Measurements from ENCODE around the gene ATRN.

ATRN gene

DNA sequence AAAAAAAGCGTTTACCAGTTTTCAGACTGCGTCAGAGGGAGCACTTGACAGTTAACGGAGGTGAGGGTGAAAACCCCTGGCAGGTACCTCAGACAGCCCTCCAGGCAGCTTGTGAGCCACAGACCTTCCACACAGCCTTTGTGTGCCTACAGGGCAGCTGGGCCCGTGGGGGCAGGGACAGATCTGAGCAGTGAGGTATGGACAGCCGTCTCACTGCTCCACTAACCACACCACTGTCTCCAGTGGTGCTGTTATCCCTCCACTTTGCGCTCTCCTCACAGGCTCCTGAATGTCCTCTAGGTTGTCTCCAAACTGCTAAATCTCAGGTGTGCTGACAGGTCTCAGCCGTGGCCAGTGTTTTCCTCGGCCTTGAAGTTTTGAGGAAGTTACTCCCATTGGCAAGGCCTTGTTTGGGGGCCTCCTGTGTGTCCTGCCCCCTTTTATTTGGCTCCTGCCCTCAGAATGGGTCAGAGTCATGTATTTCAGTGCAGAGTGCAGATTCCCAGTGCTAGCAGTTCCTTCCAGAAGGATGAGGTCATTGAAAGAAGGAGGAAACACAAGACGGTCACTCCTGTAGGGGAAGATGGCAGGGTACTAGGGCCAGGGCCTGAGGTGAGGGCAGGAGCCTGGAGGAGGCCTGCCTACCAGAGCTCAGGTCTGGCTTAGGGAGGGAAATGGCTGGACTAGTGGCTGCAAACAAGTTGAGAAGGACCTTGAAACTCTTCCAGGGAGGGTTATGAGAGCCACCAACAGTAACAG, 180.6 kb downstream of the ATRN start:
- no peak for DNase-seq (ENCODE audit: low read depth, low spot score)
- H3K27ac ChIP-seq, result no peak overlapping the region

DNA sequence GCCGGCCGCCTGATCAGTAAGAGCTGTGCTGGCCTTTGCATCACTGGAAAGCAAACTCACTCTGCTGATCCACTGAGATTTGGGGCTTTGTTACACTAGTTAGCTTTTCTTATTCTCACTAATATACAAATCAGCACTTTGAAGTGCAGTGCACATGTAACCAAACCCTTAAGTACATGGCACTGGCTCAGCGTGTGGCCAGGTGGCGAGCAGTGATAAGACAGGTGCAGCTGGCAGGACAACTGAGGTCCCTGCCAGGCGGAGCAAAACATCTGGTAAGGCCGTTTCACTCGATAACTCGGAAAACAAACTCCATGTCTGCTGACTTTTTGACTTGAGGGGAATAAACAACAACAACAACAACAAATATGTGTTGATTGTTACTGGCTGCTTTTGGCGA, 181.4 kb downstream of the ATRN start:
- no peak overlapping the region for H3K27ac ChIP-seq
- no peak for DNase-seq (ENCODE audit: low read depth, low spot score)

DNA sequence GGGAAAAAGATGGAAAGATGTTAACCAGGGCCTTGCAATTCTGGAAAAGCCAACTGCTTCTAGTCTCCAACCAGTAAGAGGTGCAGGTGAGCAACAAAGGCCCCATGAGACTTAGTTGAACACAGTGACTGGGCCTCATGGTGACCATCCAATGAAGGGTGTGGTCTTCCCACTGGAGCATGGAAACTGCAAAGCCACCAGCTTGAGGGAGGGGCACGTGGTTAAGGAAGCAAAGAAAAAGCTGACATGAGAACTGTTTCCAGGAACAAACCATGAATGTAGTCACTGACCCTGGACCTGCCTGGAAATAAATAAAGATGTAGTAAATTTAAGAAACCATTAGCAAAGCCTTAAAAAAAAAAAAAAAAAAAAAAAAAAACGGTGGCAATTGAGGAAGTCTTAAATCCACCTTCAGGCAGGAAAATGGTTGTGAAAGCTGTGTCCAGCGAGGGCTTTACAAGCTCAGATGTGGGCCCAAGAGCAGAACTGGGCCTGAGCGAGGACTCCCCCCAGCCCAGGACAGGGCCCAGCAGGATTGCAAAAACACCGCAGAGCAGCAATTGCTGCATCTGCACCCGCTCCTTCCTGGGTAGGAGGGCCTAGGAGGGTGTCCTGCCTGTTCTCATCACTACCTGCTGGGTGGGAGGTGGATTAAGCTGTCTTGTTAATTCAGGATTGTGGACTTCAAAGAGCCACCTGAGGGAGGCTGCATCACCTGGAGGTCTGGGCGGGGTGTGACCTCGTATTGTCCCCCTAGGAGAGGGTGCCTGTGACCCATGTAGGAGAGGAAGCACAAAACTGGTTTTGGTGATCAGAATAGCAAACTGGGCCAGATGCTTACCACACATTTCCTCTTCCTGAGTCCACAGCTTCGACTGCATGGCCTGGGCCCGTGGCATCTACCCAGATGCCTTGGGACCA, 182.1 kb downstream of the ATRN start:
- H3K27ac ChIP-seq, result no peak overlapping the region
- DNase-seq (ENCODE audit: low read depth, low spot score), result no peak

DNA sequence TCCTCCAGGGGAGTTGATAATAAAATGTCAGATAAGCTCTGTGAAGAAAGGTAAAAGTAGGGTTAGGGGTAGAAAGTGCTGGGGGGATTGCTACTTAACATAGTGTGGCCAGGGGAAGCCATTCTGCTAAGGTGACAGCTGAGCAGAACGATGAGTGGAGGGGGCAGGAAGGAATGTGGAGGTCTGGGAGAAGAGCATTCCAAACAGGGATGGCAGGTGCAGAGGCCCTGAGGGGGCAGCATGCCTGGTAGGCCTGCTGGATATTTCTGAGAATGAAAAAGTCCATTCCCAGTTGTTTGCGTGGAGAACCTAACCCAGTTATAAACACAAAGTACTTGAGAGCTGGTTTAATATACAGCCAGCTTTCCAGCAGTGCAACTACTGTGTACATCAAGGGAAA, 183.1 kb downstream of the ATRN start:
- no peak for DNase-seq (ENCODE audit: low read depth, low spot score)
- H3K27ac ChIP-seq, result no peak overlapping the region

DNA sequence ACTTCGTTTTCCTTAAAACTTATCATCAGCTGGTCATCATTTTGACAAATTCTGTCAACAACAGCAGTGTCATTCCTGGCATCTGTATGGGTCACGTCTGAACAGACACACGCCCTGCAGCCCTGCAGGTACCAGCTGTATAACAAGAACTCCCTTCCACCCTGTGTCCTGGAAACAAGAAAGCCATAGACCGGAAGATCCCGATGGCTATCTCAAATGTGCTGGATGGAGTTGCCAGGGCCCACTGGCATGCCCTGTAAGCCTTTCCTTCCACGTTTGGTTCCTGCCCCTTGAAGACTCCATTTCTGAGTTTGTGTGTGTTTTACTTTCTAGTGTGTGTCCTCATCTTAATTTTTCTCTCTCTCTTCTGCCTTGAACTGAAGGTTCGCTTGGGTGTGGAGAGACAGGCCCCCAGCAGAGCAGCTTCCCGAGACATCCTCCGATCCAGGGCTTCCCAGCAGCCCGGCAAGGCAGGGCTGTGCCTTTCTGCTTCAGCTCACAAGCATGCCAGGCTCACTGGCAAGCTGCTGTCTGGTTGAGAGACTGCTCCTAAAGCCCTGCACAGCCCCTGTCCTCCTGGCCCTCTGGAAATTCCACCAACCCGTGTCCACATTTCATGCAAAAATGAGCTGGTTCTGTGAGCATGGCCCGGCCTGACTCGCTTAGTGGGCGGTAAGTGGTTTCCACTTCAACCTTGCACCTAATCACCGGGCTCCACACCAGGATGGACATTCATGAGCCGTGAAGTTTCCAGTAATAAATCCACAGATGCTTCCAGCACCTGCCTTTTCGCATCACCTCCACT, 183.7 kb downstream of the ATRN start:
- DNase-seq (ENCODE audit: low read depth, low spot score), result no peak
- H3K27ac ChIP-seq, result no peak overlapping the region

DNA sequence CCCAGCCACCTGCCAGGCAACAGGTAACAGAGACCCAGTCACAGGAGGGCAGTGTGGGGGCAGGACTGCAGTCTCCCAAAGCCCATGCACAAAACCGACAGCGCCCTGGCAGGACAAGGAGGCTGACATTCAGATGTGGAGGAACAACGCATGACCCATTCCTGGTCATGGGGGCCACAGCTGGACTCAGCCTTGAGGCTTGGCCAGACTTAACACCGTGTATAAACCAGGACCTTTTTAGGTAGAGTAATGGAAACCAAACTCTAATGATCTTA, 184.2 kb downstream of the ATRN start:
- DNase-seq (ENCODE audit: low read depth, low spot score), result no peak
- no peak overlapping the region for H3K27ac ChIP-seq

DNA sequence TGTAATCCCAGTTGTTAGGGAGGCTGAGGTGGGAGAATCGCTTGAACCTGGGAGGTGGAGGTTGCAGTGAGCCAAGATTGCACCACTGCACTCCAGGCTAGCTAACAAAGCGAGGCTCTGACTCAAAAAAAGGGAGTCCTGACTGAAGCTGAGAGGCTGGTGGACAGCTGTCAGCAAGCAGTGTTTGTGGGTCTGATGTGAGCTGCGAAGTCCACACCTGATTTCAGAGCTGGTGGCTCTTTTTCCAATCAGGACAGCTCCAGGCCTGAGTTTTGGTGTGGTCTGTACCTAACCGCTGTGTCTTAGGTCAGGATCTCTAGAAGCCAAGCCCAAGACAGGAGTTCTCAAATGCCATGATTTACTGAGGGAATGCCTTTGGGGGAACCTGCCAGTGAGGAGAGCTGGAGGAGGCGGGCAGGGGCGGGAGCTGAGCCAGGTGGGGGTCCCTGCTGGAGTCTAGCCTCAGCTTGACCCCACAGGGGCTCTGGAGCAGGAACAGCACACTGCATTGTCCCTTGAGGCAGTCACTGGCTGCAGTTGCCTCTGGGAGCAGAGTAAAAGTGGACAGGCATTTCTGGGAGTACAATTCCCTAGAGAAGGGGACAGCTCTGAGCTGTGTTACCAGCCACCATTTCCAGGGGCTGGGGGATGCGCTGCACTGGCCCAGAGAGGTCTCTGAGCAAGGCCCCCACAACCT, 187.3 kb downstream of the ATRN start:
- no peak overlapping the region for H3K27ac ChIP-seq
- DNase-seq (ENCODE audit: low read depth, low spot score), result no peak

DNA sequence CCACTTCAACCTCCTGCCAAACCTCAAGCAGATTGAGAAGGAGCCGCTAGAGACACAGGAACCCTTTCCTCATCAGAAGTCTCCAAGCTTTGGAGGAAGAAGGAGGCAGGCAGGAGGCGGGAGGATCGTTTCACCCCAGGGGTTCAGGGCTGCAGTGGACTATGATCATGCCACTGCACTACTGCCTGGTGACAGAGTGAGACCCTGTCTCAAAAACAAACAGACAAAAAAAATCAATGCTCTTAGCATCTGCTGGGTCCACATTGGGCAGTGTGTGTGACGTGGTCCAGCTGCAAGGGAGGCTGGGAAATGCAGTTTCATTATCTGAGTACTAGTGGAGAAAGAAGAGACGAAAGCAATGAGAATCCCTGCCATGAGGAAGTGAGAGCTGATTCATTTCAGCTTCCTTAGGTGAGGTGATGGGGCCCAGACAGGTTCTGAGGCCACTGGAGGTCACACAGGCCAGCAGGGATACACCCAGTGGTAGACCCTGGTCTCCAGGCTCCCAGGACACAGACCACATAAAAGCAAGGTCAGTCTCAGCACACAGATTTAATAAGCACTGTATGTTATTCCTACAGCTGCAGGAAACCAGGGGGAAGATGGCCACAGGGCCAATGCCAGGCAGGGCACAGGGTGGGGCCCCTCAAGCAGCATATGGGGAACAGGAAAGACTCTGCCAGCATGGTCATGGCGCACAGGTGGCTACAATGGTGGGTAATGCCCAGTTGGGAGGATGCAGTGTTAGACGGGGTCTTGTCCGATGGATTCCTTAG, 188.1 kb downstream of the ATRN start:
- no peak for DNase-seq (ENCODE audit: low read depth, low spot score)
- H3K27ac ChIP-seq, result no peak overlapping the region

DNA sequence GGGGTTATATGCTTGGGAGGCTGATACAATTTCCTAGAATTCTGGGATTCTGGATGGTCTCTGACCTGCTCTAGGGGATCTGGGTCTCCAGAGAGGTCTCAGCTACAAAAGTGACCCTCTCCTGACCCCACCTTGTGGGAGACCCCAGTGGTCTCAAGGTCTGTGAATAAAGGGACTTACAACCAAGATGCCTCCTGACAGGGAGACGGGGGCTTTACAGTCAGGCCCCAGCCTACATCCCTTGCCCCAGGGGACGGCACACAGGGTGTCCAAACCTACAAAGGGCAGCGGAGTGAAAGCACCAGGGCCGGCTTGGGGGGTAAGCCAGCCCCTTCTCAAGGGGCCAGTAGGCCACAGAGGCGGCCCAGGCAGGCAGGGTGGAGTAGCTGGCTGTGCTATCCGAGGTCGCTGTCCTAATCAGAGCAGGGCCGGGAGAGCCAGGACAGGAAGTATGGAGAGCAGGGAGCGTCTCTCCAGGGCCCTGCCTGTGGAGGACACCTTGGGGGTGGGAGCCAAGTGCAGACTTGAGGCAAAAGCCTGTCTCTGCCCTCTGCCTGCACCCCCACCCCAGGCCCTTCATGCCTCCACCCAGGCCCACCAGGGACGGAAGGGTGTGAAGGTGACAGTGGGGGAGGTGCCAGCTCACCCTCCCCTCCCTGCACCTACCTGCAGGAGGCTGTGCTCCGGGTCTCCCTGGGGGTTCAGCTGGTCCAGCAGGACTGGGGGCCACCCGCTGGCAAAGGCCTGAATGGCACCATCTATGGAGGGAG, 188.9 kb downstream of the ATRN start:
- H3K27ac ChIP-seq, result no peak overlapping the region
- DNase-seq (ENCODE audit: low read depth, low spot score), result no peak

DNA sequence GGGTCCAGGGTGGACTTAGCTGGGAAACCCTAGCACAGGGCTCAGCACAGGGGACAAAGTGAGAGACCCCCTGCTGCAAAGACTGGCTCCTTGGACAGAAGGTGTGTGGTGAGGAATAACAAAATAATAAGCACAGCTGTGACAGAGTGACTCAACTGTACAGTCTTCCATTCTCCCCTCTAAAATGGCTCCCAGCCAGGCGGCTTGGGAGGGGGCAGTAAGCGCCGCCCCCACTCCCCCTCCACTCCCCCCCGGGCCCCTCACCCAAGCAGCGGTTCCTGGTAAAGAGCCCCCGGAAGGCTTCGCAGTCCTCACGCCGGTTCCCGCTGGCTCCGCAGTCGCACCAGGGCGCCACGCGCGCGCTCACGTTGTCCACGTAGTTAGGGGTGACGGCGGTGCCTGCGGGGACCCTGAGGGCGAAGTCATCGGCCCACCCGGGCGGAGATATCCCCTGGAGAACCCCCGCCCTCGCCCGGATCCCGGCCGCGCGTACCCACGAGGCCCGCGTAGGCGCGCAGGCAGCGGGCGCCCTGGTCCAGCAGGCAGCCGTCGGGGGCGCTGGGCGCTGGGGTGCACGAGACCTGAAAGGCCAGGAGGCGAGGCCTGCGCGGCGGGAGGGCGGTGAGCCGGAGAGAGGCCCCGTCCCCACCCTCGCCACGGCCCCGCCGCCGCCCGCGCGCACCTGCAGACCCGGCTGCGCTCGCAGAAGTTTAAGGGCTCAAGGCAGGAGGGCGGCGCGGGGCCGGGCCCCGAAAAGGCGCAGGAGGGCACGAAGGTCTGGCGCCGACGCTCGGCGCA, 189.6 kb downstream of the ATRN start:
- no peak overlapping the region for H3K27ac ChIP-seq
- DNase-seq (ENCODE audit: low read depth, low spot score), result no peak

DNA sequence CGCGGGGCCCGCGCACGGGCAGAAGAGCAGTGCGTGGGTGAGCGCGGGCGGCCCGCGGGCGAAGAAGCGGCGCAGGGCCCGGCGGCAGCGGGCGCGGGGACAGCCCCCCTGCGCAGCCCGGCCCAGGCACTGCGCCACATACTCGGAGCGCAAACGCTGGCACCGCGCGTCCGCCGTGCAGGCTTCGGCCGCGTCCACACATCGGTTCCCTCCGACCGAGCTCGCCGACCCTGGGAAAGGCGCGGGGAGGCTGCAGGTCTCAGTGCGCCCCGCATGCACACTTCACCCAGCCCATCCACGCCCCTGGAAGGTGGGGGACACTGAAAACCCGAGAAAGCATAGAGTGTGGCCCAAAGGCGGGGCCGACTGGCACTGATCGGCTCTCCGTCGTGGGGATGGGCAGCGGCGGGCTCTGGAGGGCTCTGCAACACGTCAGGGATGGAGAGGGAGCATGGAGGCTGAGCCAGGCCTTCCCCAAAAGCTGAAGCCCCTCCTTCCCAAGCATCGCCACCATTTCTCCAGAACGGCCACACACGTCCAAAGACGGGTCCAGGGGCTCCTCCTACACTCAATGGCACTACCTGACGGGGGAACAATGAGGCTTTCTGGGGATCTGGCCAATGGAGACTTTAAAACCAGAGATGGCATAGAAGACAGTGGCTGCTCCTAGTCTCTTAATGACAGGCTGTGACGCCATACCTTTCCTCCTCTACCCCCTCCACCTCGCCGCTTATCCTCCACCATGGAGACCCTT, 190.4 kb downstream of the ATRN start:
- no peak for DNase-seq (ENCODE audit: low read depth, low spot score)
- no peak overlapping the region for H3K27ac ChIP-seq

DNA sequence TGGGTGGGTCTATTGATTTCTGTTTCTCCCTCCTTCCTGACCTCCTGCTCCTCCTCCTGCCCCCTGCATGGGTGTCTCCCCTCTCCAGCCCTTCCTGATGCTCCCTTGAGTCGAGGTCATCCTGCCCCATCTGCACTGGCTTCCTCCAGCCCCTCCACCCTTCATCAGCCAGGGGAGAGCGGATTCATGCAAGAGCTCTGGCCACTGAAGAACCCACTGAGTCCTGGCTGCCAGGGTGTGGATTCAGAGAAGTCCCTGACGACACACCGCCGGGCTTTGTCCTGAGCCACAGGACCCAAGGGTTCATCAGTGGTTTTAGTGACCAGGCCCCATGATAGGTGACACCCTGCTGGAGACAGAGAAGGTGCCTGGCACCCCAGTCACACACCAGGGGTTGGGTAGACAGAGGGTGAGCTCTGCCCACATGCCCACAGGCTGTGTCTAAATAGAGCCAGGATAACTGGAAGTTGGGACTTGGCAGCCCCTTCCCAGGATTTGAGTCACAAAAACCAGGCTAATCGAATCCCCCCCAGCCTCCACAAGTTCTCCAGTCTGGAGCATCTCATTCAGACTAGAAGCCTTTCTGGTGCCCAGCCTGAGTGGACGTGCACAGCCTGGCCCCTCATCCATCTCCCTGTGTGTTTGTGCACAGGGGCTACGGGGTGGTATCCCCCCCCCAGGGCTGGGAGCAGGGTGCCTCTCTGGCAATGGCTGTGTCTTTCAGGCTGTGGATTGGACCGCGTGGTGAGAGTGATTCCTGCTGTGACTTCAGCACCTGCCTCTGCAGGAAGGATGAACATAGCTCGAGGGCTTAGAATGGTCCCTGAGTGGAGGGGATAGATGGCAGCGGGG, 191.2 kb downstream of the ATRN start:
- H3K27ac ChIP-seq, result no peak overlapping the region
- DNase-seq (ENCODE audit: low read depth, low spot score), result no peak

DNA sequence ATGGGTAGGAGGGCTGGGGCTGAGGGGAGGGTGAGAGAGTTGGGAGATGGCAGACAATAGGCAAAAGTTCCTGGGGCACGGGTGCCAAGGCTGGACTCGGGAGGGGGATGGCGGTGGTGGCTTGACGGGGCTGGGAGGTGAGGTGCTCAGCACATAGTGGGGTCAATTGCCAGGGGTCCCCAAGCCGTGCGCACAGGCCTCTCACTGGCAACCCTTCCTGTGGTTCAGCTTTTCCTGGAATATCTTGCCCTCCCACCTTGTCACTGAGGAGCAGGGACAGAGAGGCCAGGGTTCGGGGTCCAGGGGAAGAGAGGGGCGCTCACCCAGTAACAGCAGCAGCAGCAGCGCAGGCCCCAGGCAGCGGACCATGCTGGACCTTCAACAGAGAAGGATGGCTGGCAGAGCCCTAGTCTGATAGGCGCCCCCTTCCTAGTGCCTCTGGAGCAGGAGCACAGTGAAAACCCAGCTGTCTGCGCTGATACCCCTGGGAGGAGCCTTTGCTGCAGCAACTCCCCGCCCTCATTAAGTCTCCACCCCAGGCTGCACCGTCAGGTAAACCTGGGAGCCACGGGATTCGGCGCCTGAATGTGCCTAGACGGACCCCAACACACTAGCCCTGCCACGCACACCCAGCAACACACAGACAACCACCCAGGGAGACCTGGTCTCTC, 192.3 kb downstream of the ATRN start, which contains the start of gene GFRA4:
TSS of gene GFRA4 (minus strand) at position 369 of the 671 bp plus-strand sequence. CDS start at position 369, 0 bp downstream.
- DNase-seq (ENCODE audit: low read depth, low spot score), result no peak
- H3K27ac ChIP-seq, result no peak within 1 kb of the TSS

DNA sequence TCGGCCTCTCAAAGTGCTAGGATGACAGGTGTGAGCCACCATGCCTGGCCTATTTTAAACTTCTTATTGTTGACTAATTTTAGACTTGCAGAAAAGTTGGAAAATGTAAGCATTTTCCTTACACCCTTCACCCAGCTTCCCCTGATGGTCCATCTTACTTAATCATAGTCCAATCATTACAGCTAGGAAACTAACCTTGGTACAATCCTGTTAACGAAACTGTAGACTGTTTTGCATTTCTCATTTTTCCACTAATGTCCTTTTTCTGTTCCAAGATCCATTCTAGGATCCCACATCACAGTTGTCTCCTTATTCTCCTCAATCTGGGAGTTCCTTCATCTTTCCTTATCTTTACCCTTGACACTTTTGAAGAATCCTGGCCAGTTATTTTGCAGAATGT, 193.0 kb downstream of the ATRN start:
- no peak for DNase-seq (ENCODE audit: low read depth, low spot score)
- no peak overlapping the region for H3K27ac ChIP-seq

DNA sequence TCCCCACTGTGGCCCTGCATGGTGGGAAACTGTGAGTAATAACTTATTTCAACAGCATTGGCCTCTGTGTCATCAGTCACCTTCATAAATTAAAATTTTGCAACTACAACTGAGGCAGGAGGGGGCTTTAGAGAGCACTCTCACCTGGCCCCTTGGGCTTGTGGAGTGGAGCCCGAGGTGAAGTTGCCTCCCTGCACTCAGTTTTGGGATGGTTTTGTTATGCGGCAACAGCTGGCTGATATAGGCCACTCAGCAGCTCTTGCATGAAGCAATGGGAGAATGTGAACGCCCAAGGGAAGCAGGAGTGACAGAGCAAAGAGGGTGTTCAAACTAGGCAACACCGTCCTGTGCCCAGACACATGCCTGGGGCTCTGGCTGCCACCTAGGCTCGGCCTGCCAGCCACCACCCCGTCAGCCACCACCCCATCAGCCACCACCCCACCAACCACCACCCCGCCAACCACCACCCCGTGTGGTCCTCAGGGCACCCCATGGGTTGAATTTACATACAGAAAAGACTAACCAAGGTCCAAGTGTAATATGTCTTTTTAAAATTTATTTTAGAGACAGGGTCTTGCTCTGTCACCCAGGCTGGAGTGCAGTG, 196.7 kb downstream of the ATRN start:
- no peak overlapping the region for H3K27ac ChIP-seq
- no peak for DNase-seq (ENCODE audit: low read depth, low spot score)

All from epithelial cell of prostate (primary cell).